GM21619 (cell line): ENCODE results near the gene TMEM164.
A peak's percentile ranks its signal among the peaks of the same experiment; 100 is the strongest.

Experiments used
- ATAC-seq: cut with Tn5 transposase; IDR thresholded peaks from one replicate; pipeline ENCODE4 v1.9.1; 2021; ENCODE audit not compliant: unreplicated experiment

Gene TMEM164

GRCh38 chrX:110003167-110004156, 548 bp downstream of the TMEM164 start:
- peak; percentile 23 for ATAC-seq

GRCh38 chrX:110004215-110004614, 1.3 kb downstream of the TMEM164 start:
- no peak for ATAC-seq

- ATAC-seq: no peak
Measured at GRCh38 chrX:110004731-110005369, 1.9 kb downstream of the TMEM164 start.

GRCh38 chrX:110006161-110006560, 3.2 kb downstream of the TMEM164 start:
- no peak for ATAC-seq

DNA sequence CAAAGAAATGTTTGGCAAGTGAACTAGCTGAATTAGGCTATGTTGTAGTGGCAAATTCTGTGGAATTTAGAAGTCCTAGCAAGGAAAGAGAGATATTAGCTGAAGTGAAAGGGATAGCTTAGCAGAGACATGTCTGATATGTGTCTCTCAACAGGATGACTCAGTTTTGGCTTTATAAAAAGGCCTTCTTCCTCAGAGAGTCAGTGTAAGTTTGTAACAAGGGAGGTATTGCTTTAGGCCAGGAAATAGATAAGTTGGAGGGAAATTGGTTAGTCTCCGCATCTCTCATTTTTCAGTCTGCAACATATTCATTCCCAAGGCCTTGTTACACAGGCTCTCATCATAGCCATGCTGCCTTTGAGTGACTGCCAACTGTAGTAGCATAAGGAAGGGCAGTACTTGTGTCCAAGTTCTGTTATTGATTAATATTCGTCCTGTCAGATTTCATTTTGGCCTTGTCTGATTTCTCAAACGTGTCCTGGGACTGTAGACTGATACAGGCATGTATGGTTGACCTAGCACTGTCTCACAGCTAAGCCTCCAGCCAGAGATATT, 4.0 kb downstream of the TMEM164 start:
- no peak for ATAC-seq

GRCh38 chrX:110008011-110008635, 5.2 kb downstream of the TMEM164 start:
- no peak for ATAC-seq

DNA sequence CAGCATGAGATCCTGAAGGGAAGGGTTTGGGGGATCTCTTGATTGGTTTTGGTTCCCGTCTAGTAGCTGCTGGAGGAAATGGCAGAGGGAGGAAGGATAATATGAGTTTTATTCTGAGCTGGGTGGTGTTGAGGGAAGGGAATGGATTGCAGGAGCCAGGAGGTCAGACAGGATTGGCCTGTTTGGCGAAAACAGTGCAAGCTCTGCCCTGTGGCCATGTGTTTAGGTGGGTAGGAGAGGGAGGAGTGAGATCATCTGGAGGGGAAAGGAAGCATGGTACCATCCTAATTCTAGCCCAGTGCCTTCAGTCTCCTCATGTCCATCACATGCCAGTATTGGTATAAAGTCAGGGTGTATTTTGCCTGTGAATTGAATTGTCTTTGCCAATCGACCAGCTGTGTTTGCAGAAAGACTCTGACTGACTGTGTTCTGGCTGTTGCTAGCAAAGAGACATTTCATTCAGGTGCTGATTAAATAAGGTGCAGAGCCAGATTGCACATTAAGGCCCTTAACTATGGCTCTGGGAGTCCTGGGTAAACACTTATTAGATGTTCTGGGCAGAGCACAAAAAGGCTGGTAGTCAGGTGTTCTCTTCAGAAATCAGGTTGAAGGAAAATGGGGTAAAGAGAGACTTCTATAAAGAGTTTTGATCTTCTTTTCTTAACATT, 10.0 kb downstream of the TMEM164 start:
- ATAC-seq: no peak

GRCh38 chrX:110013968-110014367, 11.1 kb downstream of the TMEM164 start:
- no peak for ATAC-seq

DNA sequence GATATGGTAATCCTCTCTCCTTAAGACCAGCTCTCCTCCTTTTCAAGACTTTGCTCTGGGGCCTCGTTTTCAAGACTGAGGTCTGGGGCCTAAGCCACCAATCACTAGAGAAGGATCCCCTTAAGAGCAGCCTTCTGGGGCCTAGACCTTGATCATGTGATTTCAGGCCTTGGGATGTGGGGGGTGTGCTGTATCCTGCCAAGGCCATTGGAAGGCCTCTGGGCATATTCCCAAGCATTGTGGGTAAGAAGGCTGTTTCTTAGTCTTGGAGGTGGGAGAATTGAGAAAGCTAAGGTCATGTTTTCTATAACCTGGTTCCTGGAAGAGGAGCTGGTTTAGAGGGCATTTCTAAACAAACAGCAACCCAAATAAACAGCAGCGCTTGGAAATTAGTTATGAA, 12.1 kb downstream of the TMEM164 start:
- ATAC-seq: no peak

DNA sequence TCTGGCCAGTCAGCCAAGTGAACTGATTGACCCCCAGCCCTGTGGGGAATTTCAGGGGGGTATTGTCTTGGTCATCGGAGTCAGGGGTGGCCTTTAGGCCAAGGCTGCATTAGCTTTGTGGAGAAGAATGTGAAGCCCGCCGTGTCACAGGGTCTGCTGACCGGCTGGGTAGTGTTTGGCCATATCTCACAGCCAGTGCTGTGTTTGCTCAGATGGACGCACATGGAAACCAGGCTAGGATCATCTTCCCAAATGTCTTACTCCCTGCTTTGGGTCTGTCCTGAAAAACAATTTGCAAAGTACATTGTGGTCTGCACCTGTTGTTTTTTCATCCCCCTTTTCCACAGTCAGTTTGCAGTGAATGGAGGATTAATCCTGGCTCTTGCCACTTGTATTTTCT, 13.0 kb downstream of the TMEM164 start:
- no peak for ATAC-seq

DNA sequence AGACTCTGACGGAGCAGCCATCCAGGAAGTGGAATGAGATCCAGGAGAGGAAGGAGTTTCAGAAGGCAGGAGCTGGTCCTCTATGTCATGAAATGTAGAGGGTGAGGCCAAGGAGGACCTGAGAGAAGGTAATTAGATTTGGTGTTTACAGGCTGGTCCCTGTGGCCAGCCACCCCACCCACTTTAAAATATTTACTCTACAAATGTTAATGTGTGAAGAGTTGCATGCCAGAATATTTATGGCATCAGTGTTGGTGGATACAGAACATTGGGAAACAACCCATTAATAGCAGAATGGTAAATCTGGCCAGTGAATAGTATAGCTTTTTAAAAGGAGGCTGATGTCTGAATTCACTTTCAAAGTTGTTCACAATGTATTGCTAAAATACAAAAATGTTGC, 17.6 kb downstream of the TMEM164 start:
- no peak for ATAC-seq

DNA sequence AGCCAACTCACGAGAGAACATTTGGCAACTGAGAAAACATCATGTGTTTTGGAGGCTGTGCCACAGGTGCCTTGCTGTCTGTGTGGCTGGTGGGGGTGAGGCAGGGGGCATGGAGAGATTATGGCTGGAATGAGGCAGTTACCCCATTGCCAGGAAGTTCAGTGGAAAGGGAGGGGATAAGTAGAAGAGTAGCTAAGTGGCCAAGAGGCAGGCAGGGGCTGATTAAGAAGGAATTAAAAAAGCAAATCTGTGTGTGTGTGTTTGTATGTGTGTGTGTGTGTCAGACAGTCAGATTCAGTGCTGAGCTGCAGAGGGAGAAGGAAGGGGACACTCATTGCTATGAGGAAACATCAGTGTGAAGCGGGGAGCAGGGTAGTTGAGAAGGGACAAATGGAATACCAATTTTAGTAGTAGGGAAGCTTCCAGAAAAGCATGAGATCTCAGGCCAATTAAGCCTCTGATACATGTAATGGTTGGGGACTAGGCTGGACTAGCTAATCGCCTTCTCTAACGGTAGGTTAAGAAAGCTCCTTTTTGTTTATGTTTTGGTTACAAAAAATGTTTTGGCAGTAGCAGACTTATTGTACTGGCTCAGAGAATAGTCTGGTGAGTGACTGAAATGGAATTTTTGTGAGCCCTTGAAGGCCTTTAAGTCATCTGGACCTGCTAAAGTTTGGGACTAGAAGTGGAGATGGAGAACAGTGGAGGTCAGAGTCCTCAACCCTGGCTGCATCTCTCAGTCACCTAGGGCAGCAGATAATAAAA, 18.5 kb downstream of the TMEM164 start:
- ATAC-seq: no peak

DNA sequence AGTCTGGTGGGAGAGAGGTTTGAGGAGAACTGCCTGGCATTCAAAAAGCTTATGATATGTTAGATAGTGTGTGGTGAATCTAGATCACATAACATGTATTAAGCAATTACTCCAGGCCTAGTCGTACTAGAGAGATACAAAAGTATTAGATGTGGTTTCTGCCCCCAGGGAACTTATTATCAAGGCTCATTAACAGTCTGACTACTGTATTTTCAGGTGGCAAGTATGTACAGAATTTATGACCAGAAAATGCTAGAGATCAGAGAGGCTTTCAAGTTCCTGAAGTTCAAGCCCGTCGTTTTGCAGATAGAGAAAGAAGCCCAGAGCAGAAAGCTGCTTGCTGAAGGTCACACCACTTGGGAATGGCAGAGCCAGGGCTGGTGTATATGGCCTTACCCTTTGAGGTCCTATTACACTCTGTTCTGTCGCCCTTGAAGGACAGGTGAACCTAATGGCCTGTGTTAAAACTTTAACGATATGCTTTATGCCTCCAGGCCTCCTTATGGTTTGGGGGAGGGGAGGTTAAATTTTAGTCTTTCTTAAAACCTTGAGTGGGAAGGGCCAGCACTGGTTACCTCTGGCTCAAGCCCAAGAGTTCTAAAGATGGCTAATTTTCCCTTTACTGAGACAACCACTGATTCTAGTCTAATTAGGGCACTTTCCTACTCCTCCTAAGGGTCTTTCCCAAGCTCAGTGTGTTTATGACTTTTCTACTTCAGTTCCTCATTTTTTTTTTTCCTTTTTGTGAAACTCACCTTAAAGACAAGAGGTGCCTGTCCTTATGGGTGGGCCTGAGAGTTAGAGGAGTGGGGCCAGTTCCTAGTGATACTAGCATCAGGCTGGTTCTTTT, 19.9 kb downstream of the TMEM164 start:
- no peak for ATAC-seq

DNA sequence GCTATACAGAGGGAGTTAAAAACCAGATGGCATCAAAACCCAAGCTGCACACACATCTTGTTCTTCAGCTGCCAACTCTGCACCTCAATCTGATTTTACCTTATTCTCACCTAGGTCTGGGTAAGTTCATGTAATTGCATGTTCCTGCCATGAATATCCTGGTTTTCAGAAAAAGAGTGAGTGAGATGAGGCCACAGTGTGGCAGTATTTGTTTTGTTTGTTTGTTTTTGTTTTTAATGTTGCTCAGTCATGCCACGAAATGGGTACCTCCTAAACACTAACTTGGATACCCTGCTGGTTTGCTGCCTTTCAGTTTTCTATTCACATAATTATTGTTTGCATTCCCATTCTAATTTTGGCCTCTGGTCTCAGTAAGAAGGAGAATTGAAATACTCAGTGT, 22.5 kb downstream of the TMEM164 start:
- ATAC-seq: no peak

DNA sequence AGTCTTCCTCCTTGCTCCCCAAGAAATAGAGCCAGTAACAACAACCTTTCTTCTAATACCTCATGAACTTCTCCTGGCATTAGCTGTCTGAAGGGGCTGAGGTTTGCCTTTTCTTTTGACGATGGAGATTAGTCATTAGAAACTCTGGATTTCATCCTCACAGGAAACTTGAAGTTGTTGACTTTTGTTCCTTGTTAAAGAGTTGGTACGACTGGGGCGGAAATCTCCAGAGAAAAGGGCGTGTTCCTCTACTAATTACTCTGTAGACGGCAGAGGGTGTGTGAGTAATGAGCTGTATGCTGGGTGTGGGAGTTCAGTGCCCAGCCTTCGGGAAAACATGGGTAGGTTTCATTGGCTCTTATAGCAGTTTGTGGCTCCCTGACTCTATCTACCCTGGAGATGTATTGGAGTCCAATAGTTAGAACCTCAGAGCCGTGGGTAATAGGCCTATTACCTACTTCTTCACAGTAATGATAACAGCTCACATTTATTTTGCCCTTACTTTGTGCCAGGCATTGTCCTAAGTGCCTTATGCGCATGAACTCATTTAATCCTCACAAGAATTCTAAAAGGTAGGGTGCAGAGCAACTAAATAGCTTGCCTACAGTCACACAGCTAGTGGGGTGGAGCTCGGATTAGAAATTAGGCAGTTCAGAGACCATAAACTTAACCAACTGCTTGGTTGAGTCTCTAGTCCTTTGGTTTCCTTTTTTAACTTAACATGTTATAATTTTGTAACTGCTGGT, 23.4 kb downstream of the TMEM164 start:
- no peak for ATAC-seq

DNA sequence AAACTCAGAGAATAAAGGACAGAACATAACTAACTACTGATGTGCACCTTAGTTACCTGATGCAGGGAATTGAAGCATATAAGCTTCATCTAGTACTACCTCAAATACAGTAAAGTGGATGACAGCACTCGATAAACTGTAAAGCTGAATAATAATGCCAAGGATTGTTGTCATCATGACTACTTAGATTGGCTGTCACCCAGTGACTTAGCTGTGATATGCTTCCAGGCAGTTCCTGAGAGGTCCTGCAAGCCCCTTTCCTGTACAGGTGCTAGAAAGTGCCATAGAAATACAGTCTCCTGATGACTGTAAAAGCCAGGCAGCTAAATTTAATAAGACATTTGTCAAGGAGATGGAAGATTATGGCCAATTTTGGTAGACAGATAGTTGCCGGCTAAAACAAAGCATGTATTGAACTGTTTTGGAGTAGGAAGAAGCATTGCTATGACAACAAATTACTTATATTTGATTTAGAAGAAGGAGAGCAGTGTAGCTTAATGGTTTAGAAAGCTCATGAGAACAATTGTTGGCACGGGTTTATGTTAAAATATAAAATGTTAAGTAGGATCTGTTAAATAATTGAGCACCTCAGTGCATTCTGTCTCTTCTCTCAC, 29.7 kb downstream of the TMEM164 start:
- no peak for ATAC-seq

DNA sequence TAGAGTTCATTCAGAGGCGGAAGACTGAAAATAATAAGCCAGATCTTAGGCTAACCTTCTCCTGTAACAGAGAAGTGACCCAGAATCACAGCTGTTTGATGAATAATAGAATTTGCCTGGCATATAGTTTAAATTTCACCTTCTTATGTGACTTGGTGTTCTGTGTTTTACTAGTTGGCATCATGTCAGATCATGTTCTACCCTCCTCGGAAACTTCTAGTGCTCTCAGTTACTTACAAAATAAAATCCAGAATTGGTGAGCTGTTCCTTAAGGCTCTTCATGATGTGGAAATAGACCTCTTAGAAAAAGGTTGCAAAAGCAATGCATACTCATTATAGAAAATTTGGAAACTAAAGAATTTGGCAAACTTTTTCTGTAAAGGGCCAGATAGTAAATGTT, 31.1 kb downstream of the TMEM164 start:
- ATAC-seq: no peak
